Measurements from ENCODE around the gene NLRC5. TPM values are rescaled to one million over a fixed set of nuclear protein-coding genes. Genes with fewer than 3 reads are reported as not detected.

Gene NLRC5
- total RNA-seq, 1 experiment from 2014 or later: 2.4 TPM

- H4K20me1 ChIP-seq (ENCODE audit: control insufficient read depth, insufficient read depth, insufficient read length): no peaks in the 10 kb centered on the region
- no peaks in the 10 kb centered on the region for H3K79me2 ChIP-seq (ENCODE audit: insufficient read depth, low read length)
- H3K56ac ChIP-seq (ENCODE audit: insufficient read length, low read depth, low read length): no peak overlapping the region
- no peak overlapping the region for H2AFZ ChIP-seq (ENCODE audit: low read length)
- H4K91ac ChIP-seq (ENCODE audit: insufficient read length, low read depth, low read length): no peak overlapping the region
- Mint-ChIP-seq H3K27ac (no peak overlapping the region), H3K4me1 (peaks cover 12 to 15% of the 10 kb centered on the region in 2 experiments), H3K9me3 (peaks cover 0 to 2% of the 10 kb centered on the region in 2 experiments; a peak in 1 of 5 replicates), H3K4me3 (no peak overlapping the region), H3K36me3 (ENCODE audit: insufficient read depth in 1 of 3, low read depth in 3 of 3) (no peaks in the 10 kb centered on the region), H3K27me3 (ENCODE audit: low read depth) (no peaks in the 10 kb centered on the region; the same call in none of the 2 replicates)
- H3K4me2 ChIP-seq (ENCODE audit: insufficient read depth, insufficient read length, low read length): no peak overlapping the region
- no peak overlapping the region for H3K23ac ChIP-seq (ENCODE audit: insufficient read length, low read depth, low read length)
- H3K27me3 ChIP-seq (ENCODE audit: insufficient read depth, low read length): peaks cover 2% of the 10 kb centered on the region; the same call in 1 of the 2 replicates
- no peak for TF ChIP-seq CTCF (conservative IDR thresholded peaks at IDR 0.05)
- H4K8ac ChIP-seq (replicated peaks; ENCODE audit: insufficient read length, low read depth, low read length): no peak overlapping the region
- no peaks in the 10 kb centered on the region for H3K23me2 ChIP-seq (ENCODE audit: insufficient read length, low read depth, low read length, poor library complexity, severe bottlenecking)
- no CpG with 5 or more reads among the region's 5 CpGs for WGBS (ENCODE audit: extremely low coverage, insufficient read length, low lambda C conversion rate)
- no peak overlapping the region for H3K27ac ChIP-seq (ENCODE audit: insufficient read length, low read depth, low read length)
- H3K79me1 ChIP-seq (ENCODE audit: insufficient read depth, low read depth, low read length, poor library complexity, severe bottlenecking): no peaks in the 10 kb centered on the region
- H2BK5ac ChIP-seq (ENCODE audit: insufficient read length, low read length): no peak overlapping the region
- no peak overlapping the region for H3T11ph ChIP-seq (ENCODE audit: low read length)
- no peak overlapping the region for H2BK20ac ChIP-seq (ENCODE audit: low read depth, low read length, poor library complexity, severe bottlenecking)
- no peak for DNase-seq
- H3K14ac ChIP-seq (ENCODE audit: insufficient read depth, low read length): no peak overlapping the region
- H4K5ac ChIP-seq (ENCODE audit: insufficient read length, low read depth, low read length): no peak overlapping the region
- H2AK5ac ChIP-seq (ENCODE audit: insufficient read length, low read length): no peak overlapping the region
- H2BK12ac ChIP-seq (ENCODE audit: insufficient read length, low read depth, low read length): no peak overlapping the region
- H3K9me3 ChIP-seq (ENCODE audit: control insufficient read depth, low read depth, low read length): no peaks in the 10 kb centered on the region
- no peak overlapping the region for H3K18ac ChIP-seq (ENCODE audit: insufficient read length, low read depth, low read length)
- no peak overlapping the region for H2BK120ac ChIP-seq (ENCODE audit: low read depth, low read length, poor library complexity, severe bottlenecking)
- no peak overlapping the region for H2BK15ac ChIP-seq (ENCODE audit: low read depth, low read length)
- peaks cover 3% of the 10 kb centered on the region; the same call in 1 of the 2 replicates for H3K4me1 ChIP-seq (ENCODE audit: insufficient read depth, low read length)
- no peak overlapping the region for H3K9ac ChIP-seq (ENCODE audit: extremely low read depth, insufficient read length, low read length)
- H3K4ac ChIP-seq (ENCODE audit: low read depth, low read length): no peak overlapping the region
These were observed 17.7 kb downstream of the NLRC5 start for GRCh38 chr16:57007050-57007449.

Data from H9 (cell line).